HG02623 (cell line): ENCODE data around the gene FKBP5.
"Not testable (repeated sequence)": the region's sequence is repeated elsewhere in the genome, so short reads cannot be mapped to it uniquely, and the experiment has no call there.

Source experiments
- ATAC-seq: cut with Tn5 transposase; IDR thresholded peaks from one replicate; pipeline ENCODE4 v1.9.1; 2021; ENCODE audit warnings: moderate library complexity; ENCODE audit not compliant: unreplicated experiment

The FKBP5 gene

GRCh38 chr6:35624341-35625070 is 64.2 kb downstream of the FKBP5 start:
- ATAC-seq: no peak

GRCh38 chr6:35622283-35622682 is 66.4 kb downstream of the FKBP5 start:
- no peak for ATAC-seq

- ATAC-seq: no peak
Observed at GRCh38 chr6:35620706-35621105, 68.0 kb downstream of the FKBP5 start.

GRCh38 chr6:35613762-35614161 is 75.0 kb downstream of the FKBP5 start:
- ATAC-seq: no peak

GRCh38 chr6:35611240-35611639 is 77.5 kb downstream of the FKBP5 start:
- ATAC-seq: no peak

- ATAC-seq: no peak
Observed at GRCh38 chr6:35610830-35611229, 77.9 kb downstream of the FKBP5 start.

GRCh38 chr6:35609588-35609987 is 79.1 kb downstream of the FKBP5 start:
- ATAC-seq: no peak

- ATAC-seq: no peak
Observed at GRCh38 chr6:35607517-35608233, 81.0 kb downstream of the FKBP5 start.

- no peak for ATAC-seq
Observed at GRCh38 chr6:35605600-35605999, 83.1 kb downstream of the FKBP5 start.

GRCh38 chr6:35603326-35604202 is 85.2 kb downstream of the FKBP5 start:
- no peak for ATAC-seq

- no peak for ATAC-seq
Observed at GRCh38 chr6:35602133-35602946, 86.4 kb downstream of the FKBP5 start.

GRCh38 chr6:35601331-35602132 is 87.2 kb downstream of the FKBP5 start:
- ATAC-seq: no peak

- no peak for ATAC-seq
Observed at GRCh38 chr6:35600659-35601125, 88.0 kb downstream of the FKBP5 start.

- ATAC-seq: no peak
Observed at GRCh38 chr6:35599761-35600658, 88.7 kb downstream of the FKBP5 start.

GRCh38 chr6:35598621-35599020 is 90.1 kb downstream of the FKBP5 start:
- ATAC-seq: not testable (repeated sequence)

GRCh38 chr6:35596448-35597442 is 92.0 kb downstream of the FKBP5 start:
- no peak for ATAC-seq

GRCh38 chr6:35594503-35595186 is 94.1 kb downstream of the FKBP5 start:
- no peak for ATAC-seq
